ENCODE measurements around the gene HTR1A.
A peak's percentile ranks its signal among the peaks of the same experiment; 100 is the strongest.

Gene HTR1A

GRCh38 chr5:63962279-63962678 is at the start of gene HTR1A:
TSS of gene HTR1A (minus strand) at chr5:63962445. CDS start at chr5:63961719, 726 bp downstream.
- no peak for DNase-seq

- DNase-seq, result no peak
Observed at GRCh38 chr5:64003966-64004365, 41.7 kb upstream of the HTR1A start.

- DNase-seq, result no peak
Observed at GRCh38 chr5:64000096-64000495, 37.9 kb upstream of the HTR1A start.

GRCh38 chr5:63987053-63987452 is 24.8 kb upstream of the HTR1A start:
- no peak for DNase-seq

GRCh38 chr5:63981864-63982263 is 19.6 kb upstream of the HTR1A start:
- DNase-seq, result no peak

- no peak for DNase-seq
Observed at GRCh38 chr5:63963926-63964325, 1.7 kb upstream of the HTR1A start.

GRCh38 chr5:63963080-63963735 is 963 bp upstream of the HTR1A start:
- peak; percentile 78 for DNase-seq

- DNase-seq, result no peak
Observed at GRCh38 chr5:63961598-63962161, 565 bp downstream of the HTR1A start.

GRCh38 chr5:63961125-63961597 is 1.1 kb downstream of the HTR1A start:
- no peak for DNase-seq

- DNase-seq, result no peak
Observed at GRCh38 chr5:63960646-63961045, 1.6 kb downstream of the HTR1A start.

GRCh38 chr5:63959177-63959982 is 2.9 kb downstream of the HTR1A start:
- no peak for DNase-seq

GRCh38 chr5:63958654-63959053 is 3.6 kb downstream of the HTR1A start:
- DNase-seq, result no peak

- no peak for DNase-seq
Observed at GRCh38 chr5:63957617-63958016, 4.6 kb downstream of the HTR1A start.

GRCh38 chr5:63953217-63953616 is 9.0 kb downstream of the HTR1A start:
- no peak for DNase-seq

GRCh38 chr5:63935103-63935502 is 27.1 kb downstream of the HTR1A start:
- DNase-seq, result no peak

GRCh38 chr5:63931836-63932235 is 30.4 kb downstream of the HTR1A start:
- DNase-seq, result no peak

GRCh38 chr5:63928451-63928850 is 33.8 kb downstream of the HTR1A start:
- no peak for DNase-seq

GRCh38 chr5:63923914-63924313 is 38.3 kb downstream of the HTR1A start:
- DNase-seq, result no peak

- no peak for DNase-seq
Observed at GRCh38 chr5:63919763-63920478, 42.3 kb downstream of the HTR1A start.

- DNase-seq, result no peak
Observed at GRCh38 chr5:63916786-63917185, 45.5 kb downstream of the HTR1A start.

GRCh38 chr5:63911871-63912270 is 50.4 kb downstream of the HTR1A start:
- no peak for DNase-seq

Data from MV-4-11 (cell line).